Measurements from ENCODE around the gene KANK4. TPM values are rescaled to one million over a fixed set of nuclear protein-coding genes. Genes with fewer than 3 reads are reported as not detected.

KANK4 gene
- total RNA-seq, 2 experiments from 2014 or later, result not detected

GRCh38 chr1:62196086-62196690 is 123.0 kb downstream of the KANK4 start:
- Mint-ChIP-seq H3K27me3 (ENCODE audit: low read depth) (peaks cover 19% of the 10 kb centered on the region), H3K27ac (no peak overlapping the region), H3K9me3 (ENCODE audit: insufficient read depth) (no peaks in the 10 kb centered on the region), H3K4me3 (no peak overlapping the region), H3K36me3 (ENCODE audit: low read depth) (no peaks in the 10 kb centered on the region), H3K4me1 (ENCODE audit: low read depth) (no peaks in the 10 kb centered on the region)
- ChIA-PET CTCF (no interaction called here), POLR2A (no interaction called here)
- no peak for DNase-seq
- ATAC-seq, result no peak

- POLR2A ChIA-PET, result no interaction called here
These were observed 124.3 kb downstream of the KANK4 start, which contains the start of gene L1TD1 for GRCh38 chr1:62194651-62195544. TSS of gene L1TD1 (plus strand) at chr1:62194849. CDS start at chr1:62206629, 11,780 bp downstream.

GRCh38 chr1:62188111-62188510 is 131.1 kb downstream of the KANK4 start:
- H3K27me3 Mint-ChIP-seq (ENCODE audit: low read depth), result no peaks in the 10 kb centered on the region
- no peak for DNase-seq
- H3K36me3 Mint-ChIP-seq (ENCODE audit: low read depth), result no peaks in the 10 kb centered on the region
- H3K27ac Mint-ChIP-seq, result no peak overlapping the region
- ATAC-seq, result no peak
- H3K4me3 Mint-ChIP-seq, result no peak overlapping the region
- H3K4me1 Mint-ChIP-seq (ENCODE audit: low read depth), result no peaks in the 10 kb centered on the region
- H3K9me3 Mint-ChIP-seq (ENCODE audit: insufficient read depth), result no peaks in the 10 kb centered on the region
- ChIA-PET CTCF (no interaction called here), POLR2A (no interaction called here)

More at GRCh38 chr1:62194651-62195544, 124.3 kb downstream of the KANK4 start, which contains the start of gene L1TD1:
- no peaks in the 10 kb centered on the region for H3K36me3 Mint-ChIP-seq (ENCODE audit: low read depth)
- ATAC-seq (no peak), DNase-seq (no peak)
- H3K27me3 Mint-ChIP-seq (ENCODE audit: low read depth), result peaks cover 19% of the 10 kb centered on the region
- no peak within 1 kb of the TSS for H3K4me3 Mint-ChIP-seq
- CTCF ChIA-PET, result no interaction called here
- no peaks in the 10 kb centered on the region for H3K9me3 Mint-ChIP-seq (ENCODE audit: insufficient read depth)
- no peaks in the 10 kb centered on the region for H3K4me1 Mint-ChIP-seq (ENCODE audit: low read depth)
- H3K27ac Mint-ChIP-seq, result no peak within 1 kb of the TSS

GRCh38 chr1:62187548-62187947 is 131.7 kb downstream of the KANK4 start:
- no peaks in the 10 kb centered on the region for H3K27me3 Mint-ChIP-seq (ENCODE audit: low read depth)
- DNase-seq (no peak), ATAC-seq (no peak)
- ChIA-PET POLR2A (no interaction called here), CTCF (no interaction called here)
- H3K4me1 Mint-ChIP-seq (ENCODE audit: low read depth), result no peaks in the 10 kb centered on the region
- H3K9me3 Mint-ChIP-seq (ENCODE audit: insufficient read depth), result no peaks in the 10 kb centered on the region
- no peak overlapping the region for H3K27ac Mint-ChIP-seq
- H3K36me3 Mint-ChIP-seq (ENCODE audit: low read depth), result no peaks in the 10 kb centered on the region
- no peak overlapping the region for H3K4me3 Mint-ChIP-seq

Other genes with a start within 250 kb of the KANK4 start
- not detected for gene L1TD1, start 124.6 kb downstream of the KANK4 start, total RNA-seq
- gene USP1, start 117.6 kb upstream of the KANK4 start, total RNA-seq, result 10 to 100 TPM; 83.7 to 87.0 TPM